GM12878 (cell line): Measurements from ENCODE around the gene BLOC1S5. TPM values are rescaled to one million over a fixed set of nuclear protein-coding genes. Genes with fewer than 3 reads are reported as not detected.
A peak's percentile ranks its signal among the peaks of the same experiment; 100 is the strongest.

Source experiments
- ATAC-seq: fragments of 200-7000 bp; cut with Tn5 transposase; 3 replicates; pipeline ENCODE4 v1.9.1; 2020; ENCODE audit warnings: mild to moderate bottlenecking, moderate library complexity
- Bru-seq: library from RNA; stranded (reverse); fragments of 400-500 nt; gene quantifications from one replicate; lab custom pipeline; 2021; lab: Mats Ljungman, UMichigan
- BruChase-seq, 2 experiments: library from RNA; stranded (reverse); fragments of 400-500 nt; gene quantifications; one replicate each; lab custom pipeline; 2021; lab: Mats Ljungman, UMichigan
- BruUV-seq: library from RNA; stranded (reverse); fragments of 400-500 nt; replicated peaks from 2 replicates; lab custom pipeline; 2021; lab: Mats Ljungman, UMichigan
- CTCF ChIA-PET: fragments of 300-600 bp; sonication (Branson Sonifier 250); formaldehyde crosslinking; extraction: SDS; loops from one replicate; lab custom pipeline; 2021; ENCODE audit warnings: inconsistent platforms; lab: Yijun Ruan, JAX
- POLR2A ChIA-PET: fragments of 350-600 bp; formaldehyde crosslinking; extraction: SDS; loops from one replicate; lab custom pipeline; 2021; ENCODE audit warnings: inconsistent platforms; lab: Charles Lee
- RAD21 ChIA-PET: fragments of 300-600 bp; sonication (Branson Sonifier 250); formaldehyde crosslinking; loops from one replicate; lab custom pipeline; 2023; ENCODE audit warnings: antibody characterized with exemption; ENCODE audit not compliant: unreplicated experiment; lab: Charles Lee
- SMC1A ChIA-PET: fragments of 300-600 bp; sonication (Branson Sonifier 250); formaldehyde crosslinking; loops from one replicate; lab custom pipeline; 2023; ENCODE audit not compliant: unreplicated experiment, uncharacterized antibody; lab: Charles Lee
- DNase-seq: peaks from one replicate; pipeline ENCODE4 v3.0.0-alpha.2; 2011; ENCODE audit warnings: low read depth, low spot score
- FAIRE-seq: peaks from 3 replicates; lab custom pipeline; 2011; peaks lifted over from hg19 to GRCh38; lab: Jason Lieb, UNC
- H2AFZ ChIP-seq: 2 replicates; pipeline ENCODE4 v1.6.0; 2011; ENCODE audit warnings: low read depth, low read length, control low read depth; ENCODE audit not compliant: control insufficient read depth
- H3K27ac ChIP-seq: 2 replicates; pipeline ENCODE4 v1.5.1; 2011; ENCODE audit warnings: control low read depth; ENCODE audit not compliant: control insufficient read depth, insufficient read depth
- H3K27me3 ChIP-seq, 2 experiments: replicated peaks in 1 of 2; 2 replicates each; pipeline versions ENCODE4 v1.6.0 to v1.6.1; 2011; ENCODE audit warnings: low read length in 1 of 2; ENCODE audit not compliant: control insufficient read depth in 2 of 2, insufficient read depth in 2 of 2
- H3K36me3 ChIP-seq, 2 experiments: 2 replicates each; pipeline ENCODE4 v1.5.1; 2011; ENCODE audit warnings: low read length in 1 of 2; ENCODE audit not compliant: control insufficient read depth in 2 of 2, insufficient read depth in 2 of 2
- H3K4me1 ChIP-seq: 2 replicates; pipeline ENCODE4 v1.6.1; 2011; ENCODE audit warnings: mild to moderate bottlenecking, low read length, moderate library complexity, mixed read lengths; ENCODE audit not compliant: control insufficient read depth, insufficient read depth
- H3K4me2 ChIP-seq: 2 replicates; pipeline ENCODE4 v1.6.0; 2011; ENCODE audit warnings: control low read depth; ENCODE audit not compliant: control insufficient read depth, insufficient read depth
- H3K4me3 ChIP-seq: fragments of 200-600 bp; sonication (generic); 2 replicates; pipeline ENCODE4 v1.5.1; 2016
- H3K79me2 ChIP-seq: 2 replicates; pipeline ENCODE4 v1.6.0; 2011; ENCODE audit warnings: low read length; ENCODE audit not compliant: control insufficient read depth, insufficient read depth
- H3K9ac ChIP-seq: 2 replicates; pipeline ENCODE4 v1.8.0; 2011; ENCODE audit warnings: low read length, control low read depth, mixed read lengths; ENCODE audit not compliant: control insufficient read depth, insufficient read depth
- H3K9me3 ChIP-seq: replicated peaks from 3 replicates; pipeline ENCODE4 v1.5.1; 2011; ENCODE audit warnings: mild to moderate bottlenecking, low read length; ENCODE audit not compliant: control insufficient read depth, insufficient read depth
- H4K20me1 ChIP-seq: 2 replicates; pipeline ENCODE4 v1.6.0; 2011; ENCODE audit not compliant: control insufficient read depth, insufficient read depth
- BMI1 ChIP-seq: fragments of 450-650 bp; IDR thresholded peaks from 2 replicates; pipeline ENCODE4 v1.6.1; 2016; ENCODE audit warnings: mild to moderate bottlenecking, moderate library complexity, borderline replicate concordance
- CBX5 ChIP-seq: sonication (generic); IDR thresholded peaks from 2 replicates; pipeline ENCODE4 v1.6.1; 2016; ENCODE audit warnings: low read depth, moderate library complexity, mild to moderate bottlenecking, inconsistent platforms
- NFXL1 ChIP-seq: fragments of 450-650 bp; IDR thresholded peaks from 2 replicates; pipeline ENCODE4 v1.6.1; 2017; ENCODE audit warnings: antibody characterized with exemption, mild to moderate bottlenecking, borderline replicate concordance
- NR2C1 ChIP-seq: fragments of 450-650 bp; IDR thresholded peaks from 2 replicates; pipeline ENCODE4 v1.6.1; 2017; ENCODE audit warnings: antibody characterized with exemption, mild to moderate bottlenecking, moderate library complexity
- PAX8 ChIP-seq: fragments of 450-650 bp; IDR thresholded peaks from 2 replicates; pipeline ENCODE4 v1.6.1; 2017; ENCODE audit warnings: mild to moderate bottlenecking, moderate library complexity
- POLR2A ChIP-seq: IDR thresholded peaks from 2 replicates; pipeline ENCODE4 v1.6.1; 2011; ENCODE audit warnings: low read depth, mild to moderate bottlenecking, low read length
- POLR2AphosphoS5 ChIP-seq: IDR thresholded peaks from 2 replicates; pipeline ENCODE4 v1.6.1; 2011; ENCODE audit warnings: mild to moderate bottlenecking, low read length, inconsistent platforms
- RAD21 ChIP-seq: IDR thresholded peaks from 2 replicates; pipeline ENCODE4 v1.6.1; 2011; ENCODE audit warnings: mild to moderate bottlenecking, low read depth, low read length, moderate library complexity; ENCODE audit not compliant: insufficient read depth
- RAD51 ChIP-seq: fragments of 450-650 bp; IDR thresholded peaks from 2 replicates; pipeline ENCODE4 v1.6.1; 2016; ENCODE audit warnings: moderate library complexity, mild to moderate bottlenecking, inconsistent platforms
- RFX5 ChIP-seq: IDR thresholded peaks from 2 replicates; pipeline ENCODE4 v1.6.1; 2011; ENCODE audit warnings: low read depth, low read length, improper control_type of control experiment
- SMAD1 ChIP-seq: fragments of 450-650 bp; IDR thresholded peaks from 2 replicates; pipeline ENCODE4 v1.6.1; 2018; ENCODE audit warnings: mild to moderate bottlenecking, low read depth; ENCODE audit not compliant: partially characterized antibody
- ZNF592 ChIP-seq: fragments of 450-650 bp; IDR thresholded peaks from 2 replicates; pipeline ENCODE4 v1.6.1; 2017; ENCODE audit warnings: mild to moderate bottlenecking, moderate library complexity
- WGBS: methylation state at CpG from one replicate; pipeline ENCODE4 v1.1.6; 2016; ENCODE audit warnings: low lambda C conversion rate; ENCODE audit not compliant: insufficient replicate concordance, insufficient coverage; ENCODE audit errors: missing lambda C conversion rate; 5-methylcytosine and 5-hydroxymethylcytosine counted together
- in situ Hi-C: fragments of 300-500 bp; cut with MboI; formaldehyde crosslinking; loops from 9 replicates; pipeline ENCODE4 v1.14.3; 2018; ENCODE audit warnings: mixed read lengths
- intact Hi-C: fragments of 100-400 bp; cut with micrococcal nuclease; formaldehyde crosslinking; loops from one replicate; pipeline ENCODE4 v1.14.2; 2022; ENCODE audit not compliant: unreplicated experiment
- long read RNA-seq, 2 experiments: library from polyadenylated mRNA; unstranded; transcript quantifications; one replicate each; pipeline ENCODE4 v2.0.0, GENCODE V29; 2019 to 2020
- polyA minus RNA-seq, 3 experiments: library from RNA; depleted of rRNA, polyadenylated mRNA; stranded (reverse); fragments of >200 nt; gene quantifications; 2 replicates each; pipeline ENCODE4 v1.2.3, GENCODE V29; 2011
- polyA plus RNA-seq, 11 experiments: library from polyadenylated mRNA; depleted of rRNA in 4 of 11; unstranded in 6 of 11; stranded (reverse) in 5 of 11; fragments of >200 nt; fragmentation: Nextera tagmentation in 4 of 11; fragmentation: Illumina TruSeq in 1 of 11; extraction: Ambion mirVana in 4 of 11; extraction: Trizol in 1 of 11; gene quantifications; 1 replicate in 1 of 11; 2 replicates in 10 of 11; pipeline versions ENCODE4 v1.2.1 to v1.2.3, GENCODE V29; 2011 to 2016; ENCODE audit warnings: inconsistent platforms in 2 of 11, missing spikeins in 2 of 11, low read depth in 1 of 11
- total RNA-seq, 4 experiments: library from RNA; depleted of rRNA in 3 of 4; stranded (reverse); fragments of >200 nt in 3 of 4; fragmentation: Illumina TruSeq in 1 of 4; extraction: Trizol in 1 of 4; gene quantifications; 2 replicates each; pipeline versions ENCODE4 v1.2.1 to v1.2.3, GENCODE V29; 2013 to 2021

Gene BLOC1S5
- total RNA-seq (2013; cell fraction: nucleolus; rRNA removed): 17.3 and 20.5 TPM in 2 replicates
- total RNA-seq (2014; rRNA removed) (15.5 and 16.8 TPM in 2 replicates), total RNA-seq (2014; rRNA removed; fragmentation: Illumina TruSeq; extraction: Trizol) (18.4 and 18.6 TPM in 2 replicates), total RNA-seq (2021) (11.9 and 13.2 TPM in 2 replicates), polyA plus RNA-seq (2011; rRNA removed) (16.6 and 24.7 TPM in 2 replicates), polyA plus RNA-seq (2014; fragmentation: Illumina TruSeq; extraction: Trizol) (22.2 and 33.2 TPM in 2 replicates), polyA plus RNA-seq (2014; fragmentation: Nextera tagmentation; extraction: Ambion mirVana) (1 to 10 TPM; 4.3 to 5.9 TPM), polyA plus RNA-seq (2014; rRNA removed) (11.3 and 15.1 TPM in 2 replicates), polyA plus RNA-seq (2016; fragmentation: Nextera tagmentation; extraction: Ambion mirVana) (10 to 100 TPM; 20.2 to 21.2 TPM), polyA minus RNA-seq (2011; rRNA and poly(A)+ RNA removed) (7.4 and 9.1 TPM in 2 replicates), Bru-seq, nascent RNA (percentile 83 among the genes with signal in this experiment), BruChase-seq, experiment 1, labeled RNA remaining after a 6-hour chase (percentile 95 among the genes with signal in this experiment), BruChase-seq, experiment 2, labeled RNA remaining after a 2-hour chase (percentile 96 among the genes with signal in this experiment)
- polyA plus RNA-seq (2011; ENCODE audit: low read depth): 6.4 TPM
- polyA plus RNA-seq (2011; cell fraction: cytosol; rRNA removed): 6.4 and 6.6 TPM in 2 replicates
- polyA plus RNA-seq (2011; cell fraction: nucleus; rRNA removed): 2.3 and 2.5 TPM in 2 replicates
- 7.7 and 12.8 TPM in 2 replicates for polyA plus RNA-seq (2012)
- 4.5 and 6.8 TPM in 2 replicates for polyA minus RNA-seq (2011; cell fraction: cytosol; rRNA and poly(A)+ RNA removed)
- 3.4 and 6.2 TPM in 2 replicates for polyA minus RNA-seq (2011; cell fraction: nucleus; rRNA and poly(A)+ RNA removed)
- long read RNA-seq, experiment 1, transcript BLOC1S5-202 (5 exons, 2,684 nt): major isoform, 14 of 22 reads
- long read RNA-seq, experiment 1, partial matches to known transcripts: 0 of 22 reads
- long read RNA-seq, experiment 1, other reads (novel, unspliced or antisense): 5 of 22 reads
- long read RNA-seq, experiment 2, transcript BLOC1S5-205 (4 exons, 368 nt): minor isoform, 11 of 172 reads
- long read RNA-seq, experiment 2, transcript BLOC1S5-202 (5 exons, 2,684 nt): major isoform, 125 of 172 reads
- long read RNA-seq, experiment 2, transcript BLOC1S5-201 (6 exons, 2,445 nt): minor isoform, 14 of 172 reads
- long read RNA-seq, experiment 2, partial matches to known transcripts: 0 of 172 reads
- long read RNA-seq, experiment 2, other reads (novel, unspliced or antisense): 21 of 172 reads

DNA sequence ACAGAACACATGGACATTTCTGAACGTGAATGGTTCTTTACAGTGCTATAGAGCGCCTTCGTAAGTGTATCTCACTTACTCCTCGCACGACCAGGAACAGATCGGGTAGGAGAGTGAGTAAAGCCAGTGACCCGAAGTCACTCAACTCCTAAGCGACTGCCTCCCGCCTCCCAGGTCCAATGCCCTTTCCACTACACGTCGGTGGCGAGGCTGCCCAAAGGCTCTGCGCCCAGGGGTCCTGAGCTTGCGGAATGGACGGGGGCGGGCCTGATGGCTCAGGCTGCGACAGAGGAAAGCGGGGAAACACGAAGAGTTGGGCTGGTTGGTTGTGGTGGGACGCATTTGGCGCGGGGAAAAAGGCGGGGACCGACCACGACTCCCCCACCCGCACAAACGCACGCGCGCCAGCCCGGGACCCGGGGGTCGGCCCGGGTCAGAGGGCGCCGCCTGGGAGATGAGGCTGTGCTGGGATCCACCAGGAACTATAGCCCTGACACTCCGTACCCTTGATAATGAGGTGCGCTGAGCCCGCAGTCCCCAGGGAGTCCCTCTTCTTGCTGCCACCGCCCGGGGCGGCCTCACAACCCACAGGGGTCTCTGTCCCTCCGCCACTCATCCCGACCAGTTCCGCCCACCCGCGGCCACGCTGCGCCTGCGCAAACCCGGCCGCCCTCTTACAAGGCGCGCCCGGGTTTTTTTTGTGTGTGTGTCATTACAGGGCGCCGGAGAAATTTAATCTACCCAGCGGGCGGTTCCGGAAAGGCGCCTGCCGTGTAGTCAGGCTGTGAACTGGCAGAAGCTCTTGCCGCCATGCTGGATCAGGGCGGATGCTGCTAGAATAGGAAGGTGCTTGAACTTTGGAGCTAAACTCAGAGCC is at the start of gene BLOC1S5:
TSS of gene BLOC1S5 (minus strand) at position 629 of the 877 bp plus-strand sequence. CDS start at position 616, 13 bp downstream.
- peak; percentile 96 for ATAC-seq
- Histone ChIP-seq H3K4me1 (peaks cover 20% of the 10 kb centered on the region), H3K9ac (peak within 1 kb of the TSS; percentile 79), H3K27me3 (no peaks in the 10 kb centered on the region), H3K4me2 (peak within 1 kb of the TSS; percentile 84), H4K20me1 (no peaks in the 10 kb centered on the region), H3K79me2 (peaks cover 11% of the 10 kb centered on the region), H3K4me3 (peak within 1 kb of the TSS; percentile 84), H3K9me3 (no peaks in the 10 kb centered on the region), H3K36me3 (peaks cover 0 to 3% of the 10 kb centered on the region in 2 experiments; a peak in 1 of 4 replicates), H2AFZ (peak within 1 kb of the TSS; percentile 95), H3K27ac (peak within 1 kb of the TSS; percentile 91)
- BruUV-seq: TSS peak; percentile 68
- ChIA-PET CTCF (interaction anchor here (0.7 to 3.8 kb wide), 5 partner anchors 36 to 947 kb away, joined by 3 to 20 read pairs (median 3); no protein-coding TSS in a partner anchor), SMC1A (interaction anchor here (0.5 to 4.4 kb wide), 6 partner anchors 9 to 1362 kb away, joined by 3 to 14 read pairs (median 6); partner anchors contain the start of gene EEF1E1), RAD21 (interaction anchor here (0.8 to 2.7 kb wide), 8 partner anchors 10 to 753 kb away, joined by 3 to 20 read pairs (median 3); partner anchors contain the start of gene EEF1E1), POLR2A (interaction anchor here (0.5 to 3.0 kb wide), 5 partner anchors 10 to 156 kb away, joined by 3 to 21 read pairs (median 4); partner anchors contain the start of gene EEF1E1)
- DNase-seq: peak; percentile 85
- intact Hi-C loops: loop anchor here (2.0 to 5.0 kb wide), 3 partner anchors 39 to 167 kb away; partner anchors contain the start of gene EEF1E1
- FAIRE-seq: peak; percentile 95
- under 1% methylated on average over 64 of the region's 64 CpGs for WGBS
- in situ Hi-C loops: no loop called here
- TF ChIP-seq POLR2AphosphoS5 (peak; percentile 70; the same call in 1 of the 2 replicates), NR2C1 (peak; percentile 62), RAD51 (peak; percentile 42; the same call in 1 of the 2 replicates), RFX5 (no peak), POLR2A (peak; percentile 91), PAX8 (no peak), RAD21 (no peak), ZNF592 (no peak), CBX5 (0 out of 2 replicates have a peak, but pooled peaks have one; percentile 38), NFXL1 (no peak), BMI1 (no peak), SMAD1 (no peak)
